Sigmoid colon (tissue), 4 donors: ENCODE data around the gene KIF3C.

Experiments
- CTCF ChIP-seq, 4 experiments: fragments of 450-650 bp in 3 of 4; fragments of 200-600 bp in 1 of 4; IDR thresholded peaks; one replicate each; pipeline ENCODE4 v1.5.1; 2016 to 2019; ENCODE audit warnings: antibody characterized with exemption in 4 of 4, mild to moderate bottlenecking in 3 of 4, moderate library complexity in 2 of 4
- EP300 ChIP-seq, 4 donors: sonication (generic); formaldehyde crosslinking; IDR thresholded peaks; one replicate each; pipeline ENCODE4 v1.6.1; 2017; ENCODE audit warnings: antibody characterized with exemption in 4 of 4
- POLR2A ChIP-seq, 2 donors: fragments of 450-650 bp; IDR thresholded peaks; one replicate each; pipeline ENCODE4 v1.6.1; 2016; ENCODE audit warnings: antibody characterized with exemption in 2 of 2, mild to moderate bottlenecking in 2 of 2, moderate library complexity in 2 of 2

- no peak for TF ChIP-seq POLR2A (IDR thresholded peaks at IDR 0.05)
- no peak for TF ChIP-seq EP300 (IDR thresholded peaks at IDR 0.05)
- TF ChIP-seq CTCF (IDR thresholded peaks at IDR 0.05) = no peak
These were observed 10.8 kb upstream of the KIF3C start for GRCh38 chr2:25993049-25993448.
